Endothelial cell of umbilical vein (primary cell): ENCODE data around the gene NCS1. TPM values are rescaled to one million over a fixed set of nuclear protein-coding genes. Genes with fewer than 3 reads are reported as not detected.

Source experiments
- BruUV-seq: library from RNA; stranded (reverse); fragments of 400-500 nt; replicated peaks from 2 replicates; lab custom pipeline; 2021; lab: Mats Ljungman, UMichigan
- CTCF ChIA-PET: fragments of 300-600, 350-600 bp; sonication (Branson Sonifier 250); formaldehyde crosslinking; loops from one replicate; lab custom pipeline; 2021; ENCODE audit warnings: antibody characterized with exemption, inconsistent platforms; lab: Charles Lee
- POLR2A ChIA-PET: fragments of 300-600, 350-600 bp; sonication (Branson Sonifier 250); formaldehyde crosslinking; loops from one replicate; lab custom pipeline; 2021; ENCODE audit warnings: antibody characterized with exemption, inconsistent platforms; lab: Charles Lee
- DNase-seq: peaks from one replicate; pipeline ENCODE4 v3.0.0-alpha.2; 2011; ENCODE audit warnings: low read depth, low spot score
- FAIRE-seq: peaks from 2 replicates; lab custom pipeline; 2011; peaks lifted over from hg19 to GRCh38; lab: Jason Lieb, UNC
- H2AFZ ChIP-seq: 2 replicates; pipeline ENCODE4 v1.6.0; 2012; ENCODE audit warnings: low read depth, low read length, control low read depth, inconsistent platforms
- H3K27ac ChIP-seq: 2 replicates; pipeline ENCODE4 v1.5.1; 2011; ENCODE audit warnings: low read depth, mild to moderate bottlenecking, control low read depth, low read length, moderate library complexity; ENCODE audit not compliant: insufficient read depth
- H3K27me3 ChIP-seq, 2 experiments: 2 replicates each; pipeline versions ENCODE4 v1.6.0 to v1.6.1; 2011; ENCODE audit warnings: low read length in 2 of 2, mixed read lengths in 1 of 2; ENCODE audit not compliant: control insufficient read depth in 2 of 2, insufficient read depth in 2 of 2
- H3K36me3 ChIP-seq, 2 experiments: 2 replicates in 1 of 2; 3 replicates in 1 of 2; pipeline ENCODE4 v1.5.1; 2011; ENCODE audit warnings: low read length in 2 of 2, mild to moderate bottlenecking in 1 of 2, moderate library complexity in 1 of 2; ENCODE audit not compliant: control insufficient read depth in 2 of 2, insufficient read depth in 2 of 2; ENCODE audit errors: extremely low read depth in 1 of 2
- H3K4me1 ChIP-seq: 3 replicates; pipeline ENCODE4 v1.5.1; 2011; ENCODE audit warnings: mild to moderate bottlenecking, low read length; ENCODE audit not compliant: control insufficient read depth, insufficient read depth; ENCODE audit errors: extremely low read depth
- H3K4me2 ChIP-seq: 2 replicates; pipeline ENCODE4 v1.6.1; 2011; ENCODE audit warnings: low read length, control low read depth, mixed read lengths; ENCODE audit not compliant: insufficient read depth
- H3K4me3 ChIP-seq, 3 experiments: fragments of 200-600 bp in 1 of 3; sonication (generic), shearing (Covaris generic) in 1 of 3; replicated peaks in 1 of 3; 2 replicates each; pipeline ENCODE4 v1.5.1; 2011 to 2016; ENCODE audit warnings: control low read depth in 3 of 3, low read length in 3 of 3, mild to moderate bottlenecking in 2 of 3, inconsistent platforms in 1 of 3, low read depth in 1 of 3, moderate library complexity in 1 of 3; ENCODE audit not compliant: insufficient read depth in 1 of 3
- H3K79me2 ChIP-seq: 2 replicates; pipeline ENCODE4 v1.6.0; 2012; ENCODE audit warnings: low read length, inconsistent platforms; ENCODE audit not compliant: control insufficient read depth, insufficient read depth
- H3K9ac ChIP-seq: replicated peaks from 2 replicates; pipeline ENCODE3; 2011; ENCODE audit warnings: low read length, control low read depth; ENCODE audit not compliant: insufficient read depth; ENCODE audit errors: extremely low read depth
- H3K9me1 ChIP-seq: replicated peaks from 3 replicates; pipeline ENCODE4 v1.6.0; 2011; ENCODE audit warnings: mild to moderate bottlenecking, low read length; ENCODE audit not compliant: control insufficient read depth, insufficient read depth; ENCODE audit errors: extremely low read depth
- H3K9me3 ChIP-seq: replicated peaks from 2 replicates; pipeline ENCODE4 v1.5.1; 2012; ENCODE audit warnings: low read length, inconsistent platforms; ENCODE audit not compliant: control insufficient read depth, insufficient read depth
- H4K20me1 ChIP-seq: replicated peaks from 2 replicates; pipeline ENCODE3; 2011; ENCODE audit warnings: mild to moderate bottlenecking, low read length; ENCODE audit not compliant: control insufficient read depth, insufficient read depth; ENCODE audit errors: extremely low read depth
- EZH2 ChIP-seq: IDR thresholded peaks from 2 replicates; pipeline ENCODE4 v1.6.1; 2012; ENCODE audit warnings: borderline replicate concordance, low read depth, mild to moderate bottlenecking, moderate library complexity, low read length, inconsistent platforms; ENCODE audit not compliant: severe bottlenecking
- FOS ChIP-seq: IDR thresholded peaks from 2 replicates; pipeline ENCODE4 v1.6.1; 2011; ENCODE audit warnings: mild to moderate bottlenecking, low read length, moderate library complexity, borderline replicate concordance; ENCODE audit not compliant: insufficient read depth
- JUN ChIP-seq: IDR thresholded peaks from 2 replicates; pipeline ENCODE4 v1.6.1; 2011; ENCODE audit warnings: borderline replicate concordance, low read depth; ENCODE audit not compliant: insufficient read length, insufficient read depth
- MYC ChIP-seq: IDR thresholded peaks from one replicate; pipeline ENCODE4 v1.6.1; 2011; ENCODE audit warnings: mild to moderate bottlenecking, low read depth, low read length
- POLR2A ChIP-seq: IDR thresholded peaks from 2 replicates; pipeline ENCODE4 v1.6.1; 2012; ENCODE audit warnings: low read depth, mild to moderate bottlenecking, control low read depth, low read length
- dilution Hi-C: fragments of 300-500 bp; cut with MboI; formaldehyde crosslinking; loops from one replicate; pipeline ENCODE4 v1.15.0; 2019; ENCODE audit warnings: low sequenced_read_pairs; ENCODE audit not compliant: extremely low pct_ligation_motif_present
- intact Hi-C: fragments of 100-400 bp; cut with micrococcal nuclease; formaldehyde crosslinking; loops from one replicate; pipeline ENCODE4 v1.10.0; 2022
- polyA plus RNA-seq, 4 experiments: library from polyadenylated mRNA; depleted of rRNA in 3 of 4; stranded (reverse) in 3 of 4; unstranded in 1 of 4; fragments of >200 nt; gene quantifications; 2 replicates each; pipeline versions ENCODE4 v1.2.1 to v1.2.3, GENCODE V29; 2011 to 2012; ENCODE audit warnings: missing spikeins in 1 of 4
- total RNA-seq: library from RNA; stranded (reverse); gene quantifications from 2 replicates; pipeline ENCODE4 v1.2.3, GENCODE V29; 2021
- TF ChIP-seq, protein P1 (sequence below): IDR thresholded peaks from 2 replicates; pipeline ENCODE4 v1.6.1; 2011; ENCODE audit not compliant: insufficient read depth, insufficient read length
- TF ChIP-seq, protein P2 (sequence below), 2 donors: IDR thresholded peaks; 1 replicate in 1 of 2; 2 replicates in 1 of 2; pipeline ENCODE4 v1.5.1; 2011; ENCODE audit warnings: low read length in 2 of 2, mild to moderate bottlenecking in 2 of 2, moderate library complexity in 2 of 2, control low read depth in 1 of 2, inconsistent platforms in 1 of 2, low read depth in 1 of 2; ENCODE audit not compliant: insufficient read depth in 1 of 2; ENCODE audit errors: extremely low read depth in 1 of 2

The NCS1 gene
- total and polyA plus RNA-seq, 2 donors (not counting 3 experiments of a cell fraction or from before 2014, with no cell fraction given) = 53.6 to 77.4 TPM

DNA sequence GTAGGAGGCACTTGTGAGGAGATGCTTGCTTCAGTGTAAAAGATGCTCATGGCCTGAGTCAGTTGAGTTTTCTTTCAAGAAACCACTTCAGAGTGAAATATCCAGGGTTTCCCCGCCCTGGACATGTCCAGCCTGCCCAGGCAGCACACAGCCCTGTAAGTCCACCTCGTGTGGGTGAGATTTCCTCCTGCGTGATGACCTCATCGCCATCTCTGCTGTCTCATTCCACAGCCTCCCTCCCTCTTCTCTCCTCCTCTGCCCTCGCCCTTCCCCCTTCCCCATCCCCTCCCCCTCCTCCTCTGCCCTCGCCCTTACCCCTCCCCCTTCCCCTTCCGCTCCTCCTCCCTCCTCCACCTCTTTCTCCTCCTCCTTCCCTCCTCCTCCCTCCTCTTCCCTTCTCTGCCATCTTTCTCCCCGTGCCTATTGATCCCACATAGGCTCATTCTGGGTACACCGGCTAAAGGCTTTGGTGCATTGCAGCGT is 34.0 kb upstream of the NCS1 start:
- H3K27me3 ChIP-seq = no peaks in the 10 kb centered on the region
- ChIA-PET CTCF (interaction anchor here (1.0 to 1.1 kb wide), 3 partner anchors 13 to 98 kb away, joined by 3 to 4 read pairs (median 4); no protein-coding TSS in a partner anchor), POLR2A (no interaction called here)
- H3K27ac ChIP-seq = peak overlapping the region; percentile 47
- DNase-seq = peak; percentile 63
- H3K79me2 ChIP-seq = no peaks in the 10 kb centered on the region
- H4K20me1 ChIP-seq = no peaks in the 10 kb centered on the region
- H3K4me1 ChIP-seq = peaks cover 18% of the 10 kb centered on the region
- peak overlapping the region; percentile 24 for H3K9ac ChIP-seq
- intact Hi-C loops (no loop called here), dilution Hi-C loops (no loop called here)
- no peaks in the 10 kb centered on the region for H3K9me3 ChIP-seq
- TF ChIP-seq, protein P1, sequence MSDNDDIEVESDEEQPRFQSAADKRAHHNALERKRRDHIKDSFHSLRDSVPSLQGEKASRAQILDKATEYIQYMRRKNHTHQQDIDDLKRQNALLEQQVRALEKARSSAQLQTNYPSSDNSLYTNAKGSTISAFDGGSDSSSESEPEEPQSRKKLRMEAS = no peak
- no peak for TF ChIP-seq FOS
- TF ChIP-seq, protein P2, sequence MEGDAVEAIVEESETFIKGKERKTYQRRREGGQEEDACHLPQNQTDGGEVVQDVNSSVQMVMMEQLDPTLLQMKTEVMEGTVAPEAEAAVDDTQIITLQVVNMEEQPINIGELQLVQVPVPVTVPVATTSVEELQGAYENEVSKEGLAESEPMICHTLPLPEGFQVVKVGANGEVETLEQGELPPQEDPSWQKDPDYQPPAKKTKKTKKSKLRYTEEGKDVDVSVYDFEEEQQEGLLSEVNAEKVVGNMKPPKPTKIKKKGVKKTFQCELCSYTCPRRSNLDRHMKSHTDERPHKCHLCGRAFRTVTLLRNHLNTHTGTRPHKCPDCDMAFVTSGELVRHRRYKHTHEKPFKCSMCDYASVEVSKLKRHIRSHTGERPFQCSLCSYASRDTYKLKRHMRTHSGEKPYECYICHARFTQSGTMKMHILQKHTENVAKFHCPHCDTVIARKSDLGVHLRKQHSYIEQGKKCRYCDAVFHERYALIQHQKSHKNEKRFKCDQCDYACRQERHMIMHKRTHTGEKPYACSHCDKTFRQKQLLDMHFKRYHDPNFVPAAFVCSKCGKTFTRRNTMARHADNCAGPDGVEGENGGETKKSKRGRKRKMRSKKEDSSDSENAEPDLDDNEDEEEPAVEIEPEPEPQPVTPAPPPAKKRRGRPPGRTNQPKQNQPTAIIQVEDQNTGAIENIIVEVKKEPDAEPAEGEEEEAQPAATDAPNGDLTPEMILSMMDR (IDR thresholded peaks at IDR 0.05; ENCODE audit: extremely low read depth in 1 of 2, insufficient read depth in 1 of 2, low read depth in 1 of 2, low read length in 2 of 2) = no peak
- TF ChIP-seq POLR2A = peak; percentile 12
- peak; percentile 84 for TF ChIP-seq MYC
- TF ChIP-seq JUN = peak; percentile 41
- no peak for TF ChIP-seq EZH2
- no peaks in the 10 kb centered on the region for H3K9me1 ChIP-seq
- peaks cover 0 to 3% of the 10 kb centered on the region in 2 experiments for H3K36me3 ChIP-seq
- FAIRE-seq = peak; percentile 88
- BruUV-seq = no TSS peak
- no peak overlapping the region for H3K4me3 ChIP-seq
- H3K4me2 ChIP-seq = peak overlapping the region; percentile 20
- peak overlapping the region; percentile 39 for H2AFZ ChIP-seq
